ENCODE measurements around the gene COL15A1. TPM values are rescaled to one million over a fixed set of nuclear protein-coding genes. Genes with fewer than 3 reads are reported as not detected.
A peak's percentile ranks its signal among the peaks of the same experiment; 100 is the strongest.

Gene COL15A1
- total RNA-seq, 1 experiment from 2014 or later: 3.4 TPM

DNA sequence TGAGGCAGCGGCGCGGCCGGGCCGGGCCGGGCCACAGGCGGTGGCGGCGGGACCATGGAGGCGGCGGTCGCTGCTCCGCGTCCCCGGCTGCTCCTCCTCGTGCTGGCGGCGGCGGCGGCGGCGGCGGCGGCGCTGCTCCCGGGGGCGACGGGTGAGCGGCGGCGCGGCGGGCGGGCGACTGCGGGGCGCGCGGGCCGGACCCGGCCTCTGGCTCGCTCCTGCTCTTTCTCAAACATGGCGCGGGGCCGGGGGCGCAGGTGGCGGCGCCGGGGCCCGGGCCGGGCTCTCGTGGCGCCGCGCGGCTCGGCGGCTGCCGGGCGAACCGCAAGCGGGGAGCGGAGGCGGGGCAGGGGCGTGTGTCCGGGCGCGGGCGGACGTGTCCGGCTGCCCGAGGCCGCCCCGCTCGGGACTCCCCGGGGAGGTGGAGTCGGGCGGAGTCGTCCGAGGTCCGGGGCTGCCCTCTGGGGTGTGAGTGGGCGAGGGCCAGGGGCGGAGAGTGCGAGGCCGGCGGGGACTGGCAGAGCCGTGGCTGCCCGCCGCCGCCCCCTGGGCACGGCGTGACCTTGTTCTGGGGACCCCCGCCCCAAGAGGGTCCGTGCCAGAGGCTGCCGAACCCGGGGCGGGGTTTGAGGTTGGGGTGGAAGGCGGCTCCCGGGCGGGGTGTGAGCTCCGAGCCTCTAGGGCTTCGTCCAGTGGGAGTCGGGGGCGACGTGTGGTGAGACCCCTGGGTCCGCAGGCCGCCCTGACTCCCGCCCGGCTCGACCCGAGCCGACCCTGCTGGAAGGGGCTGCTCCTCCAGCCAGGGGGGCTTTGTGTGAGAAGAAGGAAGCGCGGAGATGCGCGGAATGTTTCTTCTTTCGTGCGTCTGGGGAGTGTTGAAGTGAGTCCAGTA, 161.7 kb downstream of the COL15A1 start:
- peak; percentile 81 for DNase-seq (ENCODE audit: low read depth)

DNA sequence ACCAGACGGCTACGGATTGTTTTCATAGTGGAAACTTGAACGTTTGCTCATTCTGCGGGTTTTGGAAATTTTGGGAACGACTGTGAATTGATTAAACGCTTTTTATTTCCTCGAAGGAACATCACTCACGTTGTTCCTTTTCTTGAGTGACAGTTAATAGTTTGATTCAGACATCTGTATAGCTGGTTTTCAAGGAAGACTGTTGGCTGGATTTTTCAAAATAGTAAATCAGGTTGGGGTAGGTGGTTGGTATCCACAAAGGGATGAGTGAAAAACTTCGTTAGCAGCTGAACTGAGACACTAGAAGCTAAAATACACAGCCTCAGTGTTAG, 162.3 kb downstream of the COL15A1 start:
- no peak for DNase-seq (ENCODE audit: low read depth)

DNA sequence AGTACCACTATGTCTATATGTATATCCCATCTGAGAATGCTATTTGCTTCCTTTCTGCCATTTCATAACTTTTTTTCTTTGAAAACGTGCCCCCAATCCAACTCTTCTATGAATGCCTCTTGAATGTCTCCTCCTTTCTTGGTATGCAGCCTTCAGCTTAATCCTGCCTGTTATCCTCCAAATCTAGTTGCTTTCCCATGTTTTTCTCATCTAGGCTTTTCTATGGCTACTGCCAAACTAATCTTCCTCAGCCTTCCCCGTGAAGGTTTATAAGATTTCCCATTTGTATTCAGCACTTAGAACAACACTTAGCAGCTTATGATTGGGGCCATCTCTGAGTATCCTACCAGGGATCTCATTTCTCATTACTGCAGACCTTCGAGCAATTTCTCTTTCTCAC, 163.7 kb downstream of the COL15A1 start:
- no peak for DNase-seq (ENCODE audit: low read depth)

DNA sequence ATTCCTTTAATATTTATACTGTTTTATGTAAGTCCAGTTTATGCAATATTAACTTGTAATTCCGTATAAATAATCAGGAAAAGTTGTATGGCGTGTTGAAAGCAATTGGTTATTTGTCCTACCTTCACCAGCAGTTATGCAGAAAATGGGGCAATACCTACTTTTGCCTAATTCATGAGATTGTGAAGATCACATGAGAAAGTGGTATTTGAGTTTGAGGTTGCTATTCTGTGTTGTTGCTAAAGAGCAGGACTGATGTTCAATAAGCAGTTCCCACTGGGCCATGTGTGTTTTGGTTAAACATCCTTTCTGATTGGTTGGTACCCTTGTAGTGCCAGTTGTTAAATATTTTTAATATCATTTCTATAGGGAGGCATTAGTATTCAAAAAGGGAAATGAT, 164.4 kb downstream of the COL15A1 start:
- DNase-seq (ENCODE audit: low read depth): no peak

DNA sequence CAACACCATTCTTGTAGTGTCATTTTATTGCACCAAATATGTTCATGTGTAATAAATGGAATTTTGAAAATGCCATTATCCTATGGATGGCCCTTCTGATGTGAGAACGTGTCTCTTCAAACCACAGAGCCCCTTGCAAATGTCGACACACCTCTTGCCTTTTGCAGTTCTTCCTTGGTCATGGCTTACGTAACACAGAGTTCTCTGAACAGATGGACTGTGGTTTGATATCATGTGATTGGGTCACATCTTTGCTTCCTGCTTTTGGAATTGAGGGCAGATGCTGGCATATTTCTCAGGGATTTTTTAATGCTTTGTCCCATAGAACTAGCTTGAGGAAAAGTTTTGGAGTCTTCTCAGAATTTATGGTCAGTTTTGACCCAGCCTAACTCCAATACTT, 165.8 kb downstream of the COL15A1 start:
- DNase-seq (ENCODE audit: low read depth): peak; percentile 96

DNA sequence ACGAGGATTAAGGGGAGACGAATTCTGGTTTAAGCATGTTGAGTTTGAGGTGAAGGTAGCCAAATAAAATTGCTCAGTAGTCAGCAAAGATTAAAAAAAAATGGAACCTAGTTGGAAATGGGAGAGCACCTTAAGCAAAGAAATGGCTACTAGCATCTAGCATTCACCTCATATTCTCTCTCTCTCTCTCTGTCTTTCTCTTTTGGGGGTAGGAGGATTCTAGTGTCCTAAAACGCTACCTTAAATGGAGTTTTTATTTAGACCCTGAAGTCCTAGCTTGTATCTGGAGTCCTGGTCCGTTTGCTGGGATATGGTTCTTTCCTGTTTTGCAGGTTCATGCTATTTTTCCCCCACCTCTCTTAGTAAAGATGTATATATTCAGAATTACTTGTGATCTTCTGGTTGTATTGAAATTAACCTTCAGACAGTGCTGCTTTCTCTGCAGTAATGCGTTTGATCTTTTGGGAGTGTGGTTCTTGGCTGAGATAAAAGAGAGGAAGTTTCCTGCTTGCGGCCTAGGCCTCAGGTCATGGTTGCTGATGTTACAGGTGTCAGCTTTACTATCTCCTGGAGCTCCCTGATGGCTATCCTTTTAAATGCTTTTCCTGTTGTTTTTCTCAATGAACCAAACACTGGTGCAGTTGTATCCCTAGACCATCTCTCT, 169.2 kb downstream of the COL15A1 start:
- DNase-seq (ENCODE audit: low read depth): no peak

DNA sequence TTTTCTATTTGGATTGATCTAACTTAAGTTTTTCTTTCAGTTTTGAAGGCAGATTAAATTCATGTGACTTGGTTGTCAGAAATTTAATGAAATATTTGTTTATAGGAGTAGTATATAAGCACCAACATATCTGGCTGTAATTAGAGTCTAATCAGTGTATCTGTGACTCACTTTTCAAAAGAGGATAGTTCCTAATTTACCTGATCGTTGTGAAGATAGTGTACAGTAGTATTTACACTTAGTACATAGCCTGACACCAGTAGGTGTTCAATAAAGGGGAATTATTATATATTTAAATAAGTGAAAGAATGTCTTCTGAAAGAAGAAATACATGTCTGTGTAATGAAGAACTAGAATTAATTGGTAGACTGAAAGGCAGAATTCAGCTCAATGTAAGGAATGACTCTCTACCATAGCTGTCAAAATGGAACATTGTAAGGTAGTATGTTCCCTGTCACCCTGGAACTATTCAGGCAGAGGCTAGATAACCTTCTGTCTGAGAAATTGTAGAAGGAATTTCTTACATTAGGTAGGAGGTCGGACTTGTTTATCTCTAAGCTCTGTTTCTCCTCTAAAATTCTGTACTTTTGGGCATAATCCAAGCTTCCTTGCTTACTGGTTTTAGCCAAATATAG, 169.8 kb downstream of the COL15A1 start:
- DNase-seq (ENCODE audit: low read depth): no peak

DNA sequence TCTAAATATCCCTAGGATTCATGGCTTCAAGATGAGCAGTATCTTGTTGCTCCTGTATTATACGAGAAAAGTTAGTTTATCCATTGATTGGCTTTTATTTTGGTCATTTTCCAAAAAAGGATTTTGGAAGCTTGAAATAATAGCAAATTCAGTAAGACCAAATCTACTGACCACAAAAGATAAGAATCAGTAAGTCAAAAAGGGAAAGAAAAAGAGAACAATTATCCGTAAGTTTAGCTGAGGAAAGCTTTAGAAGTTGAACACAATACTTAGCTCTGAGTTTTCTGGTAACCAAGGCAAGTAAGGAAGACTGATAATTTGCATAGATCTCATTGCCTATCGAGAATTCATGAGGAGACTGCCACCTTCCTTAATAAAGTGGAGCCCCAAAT, 170.3 kb downstream of the COL15A1 start:
- no peak for DNase-seq (ENCODE audit: low read depth)

DNA sequence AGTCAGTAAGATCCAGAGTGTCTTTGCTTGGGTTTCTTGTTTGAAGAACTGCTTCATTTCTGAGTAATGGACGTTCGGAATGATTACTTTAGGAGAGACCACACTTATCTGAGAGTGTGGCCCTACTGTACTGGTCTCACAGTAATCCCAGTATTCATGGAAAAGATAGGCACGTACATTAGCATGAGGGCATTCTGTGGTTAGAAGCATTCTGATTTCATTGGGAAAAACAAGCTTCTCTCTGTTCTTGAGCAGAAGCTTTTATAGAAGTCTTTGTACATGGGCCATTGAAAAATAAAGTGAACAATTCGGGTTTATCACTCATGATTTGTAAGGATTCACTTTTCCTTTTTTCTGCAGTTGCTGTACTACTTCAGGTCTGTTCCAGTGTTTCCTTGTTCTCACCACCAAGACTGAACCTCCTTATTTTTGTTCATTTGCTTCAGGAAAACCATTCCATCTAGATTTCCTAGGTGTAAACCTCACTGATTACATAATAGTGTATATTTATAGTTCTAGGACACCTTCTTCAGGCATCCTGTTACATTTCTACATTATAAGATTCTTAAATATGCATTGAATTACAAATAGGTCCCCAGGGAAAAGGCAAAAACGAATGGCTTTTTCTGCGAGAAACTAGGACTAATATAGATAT, 171.3 kb downstream of the COL15A1 start:
- DNase-seq (ENCODE audit: low read depth): no peak

DNA sequence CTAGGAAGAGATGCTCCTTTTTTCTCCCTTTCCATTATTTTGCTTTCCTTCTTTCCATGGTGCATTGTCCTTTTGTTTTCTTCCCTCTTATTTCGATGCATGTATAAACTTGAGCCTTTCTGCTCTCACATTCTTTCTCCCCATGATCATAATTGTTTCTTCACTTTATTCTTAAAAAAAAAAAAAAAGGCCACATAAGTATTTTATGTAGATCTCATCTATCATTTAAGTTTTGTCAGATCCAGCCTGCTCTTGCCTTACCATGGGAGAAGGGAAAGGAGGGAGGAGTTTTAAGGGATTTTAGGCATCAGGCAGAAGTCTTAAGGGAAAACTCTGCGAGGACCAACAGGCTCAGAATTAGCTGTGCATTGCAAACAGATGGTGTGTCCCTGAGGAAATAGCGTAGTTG, 172.3 kb downstream of the COL15A1 start:
- no peak for DNase-seq (ENCODE audit: low read depth)

DNA sequence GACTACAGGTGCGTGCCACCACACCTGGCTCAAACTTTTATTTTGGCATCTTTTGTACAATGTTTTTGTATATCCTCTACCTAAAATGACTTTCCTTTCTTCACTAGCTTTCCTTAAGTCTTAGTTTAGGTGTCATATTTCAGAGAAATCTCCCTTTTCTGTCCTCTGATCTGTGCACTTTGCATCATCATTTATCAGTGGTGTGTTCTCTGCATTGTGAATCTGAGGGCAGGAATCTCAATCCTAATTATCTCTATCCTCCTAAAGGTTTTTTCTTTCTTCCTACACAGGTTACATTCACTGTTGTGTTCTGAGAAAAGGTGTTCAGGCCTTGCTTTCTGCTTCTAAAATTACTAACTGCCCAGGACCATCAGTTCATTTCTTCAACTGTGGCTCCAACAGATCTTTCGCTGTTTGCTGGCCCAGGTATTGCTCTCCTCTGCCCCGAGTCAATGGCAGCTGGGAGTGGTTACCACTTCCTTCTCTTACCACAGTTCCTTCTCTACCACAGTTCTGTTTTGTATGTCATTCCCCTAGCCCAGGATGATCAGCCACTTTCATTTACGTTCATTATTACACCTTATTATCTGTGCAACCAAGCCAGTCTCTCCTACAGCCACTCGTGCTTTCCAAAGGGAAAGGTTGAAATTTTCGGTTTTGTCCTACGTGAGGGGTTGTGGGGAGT, 175.2 kb downstream of the COL15A1 start:
- DNase-seq (ENCODE audit: low read depth): no peak

DNA sequence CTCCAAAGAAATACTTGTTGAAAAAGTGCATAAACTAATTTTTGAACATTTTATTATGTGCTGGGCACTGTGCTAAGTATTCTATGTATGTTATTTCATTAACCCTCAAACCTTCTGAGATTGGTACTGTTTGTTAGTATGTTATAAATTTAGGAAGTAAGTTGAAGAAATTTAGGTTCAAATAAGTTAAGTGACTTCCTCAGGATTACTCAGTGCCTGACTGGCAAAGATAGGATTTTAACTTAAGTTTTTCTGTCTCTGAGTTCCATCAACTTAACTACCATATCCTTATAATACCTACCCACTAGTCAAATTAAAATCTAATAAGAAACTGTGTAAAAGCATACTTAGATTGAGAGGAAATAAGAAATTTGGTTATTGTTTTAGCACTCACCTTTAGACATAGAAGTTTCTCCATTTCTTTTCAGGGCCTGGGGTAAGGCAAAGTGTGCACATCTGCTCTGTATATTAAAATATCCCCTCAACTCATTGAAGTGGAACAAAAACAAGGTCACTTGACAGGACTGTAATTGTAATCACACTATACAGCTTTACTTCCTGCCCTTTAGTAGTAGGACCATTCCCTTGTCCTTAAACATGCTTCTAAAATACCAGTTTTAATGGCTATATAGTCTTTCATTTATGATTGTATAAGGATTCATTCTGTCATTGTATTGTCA, 176.4 kb downstream of the COL15A1 start:
- DNase-seq (ENCODE audit: low read depth): no peak

Other genes with a start within 250 kb of the COL15A1 start
- not detected in 2 replicates for gene GABBR2, start 235.0 kb upstream of the COL15A1 start, total RNA-seq (2014; rRNA removed)
- gene ANKS6, start 147.4 kb upstream of the COL15A1 start, total RNA-seq (2014; rRNA removed): 17.0 and 22.2 TPM in 2 replicates
- gene GALNT12, start 136.2 kb upstream of the COL15A1 start, total RNA-seq (2014; rRNA removed): 1.7 and 2.2 TPM in 2 replicates
- gene TGFBR1, start 161.2 kb downstream of the COL15A1 start, total RNA-seq (2014; rRNA removed): 53.6 and 58.0 TPM in 2 replicates

All from LHCN-M2 (cell line).